MM.1S (cell line): ENCODE measurements around the gene CYB5R3.
"Not testable (repeated sequence)": the region's sequence is repeated elsewhere in the genome, so short reads cannot be mapped to it uniquely, and the experiment has no call there.

ENCODE experiments used
- DNase-seq: peaks from one replicate; pipeline ENCODE4 v3.0.0-alpha.2; 2015
- H2AFZ ChIP-seq: fragments of 300-600 bp; sonication (generic); 2 replicates; pipeline ENCODE4 v1.6.0; 2016; ENCODE audit warnings: antibody characterized with exemption, low read length
- H3F3A ChIP-seq: fragments of 300-600 bp; sonication (generic); 2 replicates; pipeline ENCODE4 v1.6.1; 2016; ENCODE audit warnings: mild to moderate bottlenecking, antibody characterized with exemption, low read length, moderate library complexity, mixed read lengths; ENCODE audit not compliant: insufficient read depth
- H3K27ac ChIP-seq: fragments of 300-600 bp; sonication (generic); 2 replicates; pipeline ENCODE4 v1.5.1; 2016; ENCODE audit warnings: mild to moderate bottlenecking, low read length
- H3K27me3 ChIP-seq: fragments of 300-600 bp; sonication (generic); replicated peaks from 2 replicates; pipeline ENCODE4 v1.6.0; 2016; ENCODE audit warnings: low read length; ENCODE audit not compliant: insufficient read depth
- H3K36me3 ChIP-seq: fragments of 300-600 bp; sonication (generic); replicated peaks from 2 replicates; pipeline ENCODE4 v1.6.1; 2016; ENCODE audit warnings: mild to moderate bottlenecking, low read length, mixed read lengths; ENCODE audit not compliant: insufficient read depth
- H3K4me1 ChIP-seq: fragments of 300-600 bp; sonication (generic); 2 replicates; pipeline ENCODE4 v1.6.1; 2016; ENCODE audit warnings: low read length, mixed read lengths
- H3K4me2 ChIP-seq: fragments of 300-600 bp; sonication (generic); 2 replicates; pipeline ENCODE4 v1.6.0; 2016; ENCODE audit warnings: low read depth, low read length
- H3K4me3 ChIP-seq: fragments of 300-600 bp; sonication (generic); 2 replicates; pipeline ENCODE4 v1.5.1; 2016; ENCODE audit warnings: low read length, mixed read lengths
- H3K79me2 ChIP-seq: fragments of 300-600 bp; sonication (generic); 2 replicates; pipeline ENCODE4 v1.6.1; 2016; ENCODE audit warnings: mixed run types, low read length, mixed read lengths
- H3K9ac ChIP-seq: fragments of 300-600 bp; sonication (generic); 2 replicates; pipeline ENCODE4 v1.6.1; 2016; ENCODE audit warnings: low read length, mixed read lengths
- H3K9me2 ChIP-seq: fragments of 300-600 bp; sonication (generic); replicated peaks from 2 replicates; pipeline ENCODE4 v1.6.1; 2016; ENCODE audit warnings: mild to moderate bottlenecking, low read length, mixed read lengths; ENCODE audit not compliant: insufficient read depth
- H3K9me3 ChIP-seq: fragments of 300-600 bp; sonication (generic); replicated peaks from 2 replicates; pipeline ENCODE4 v1.6.1; 2016; ENCODE audit warnings: mild to moderate bottlenecking, low read length, mixed read lengths; ENCODE audit not compliant: insufficient read depth
- H4K20me1 ChIP-seq: fragments of 300-600 bp; sonication (generic); 2 replicates; pipeline ENCODE4 v1.6.1; 2016; ENCODE audit warnings: mild to moderate bottlenecking, low read length, moderate library complexity, mixed read lengths; ENCODE audit not compliant: insufficient read depth
- EZH2 ChIP-seq: fragments of 300-600 bp; sonication (generic); optimal IDR thresholded peaks from 2 replicates; pipeline ENCODE3; 2017; ENCODE audit warnings: low read depth, mild to moderate bottlenecking, antibody characterized with exemption, low read length, mixed read lengths
- EZH2phosphoT487 ChIP-seq: fragments of 300-600 bp; sonication (generic); IDR thresholded peaks from 2 replicates; pipeline ENCODE4 v1.6.1; 2018; ENCODE audit warnings: antibody characterized with exemption, low read length
- TF ChIP-seq, protein P1 (sequence below): fragments of 300-600 bp; sonication (generic); IDR thresholded peaks from 2 replicates; pipeline ENCODE4 v1.5.1; 2016; ENCODE audit warnings: antibody characterized with exemption, low read length, mixed read lengths

Gene CYB5R3

DNA sequence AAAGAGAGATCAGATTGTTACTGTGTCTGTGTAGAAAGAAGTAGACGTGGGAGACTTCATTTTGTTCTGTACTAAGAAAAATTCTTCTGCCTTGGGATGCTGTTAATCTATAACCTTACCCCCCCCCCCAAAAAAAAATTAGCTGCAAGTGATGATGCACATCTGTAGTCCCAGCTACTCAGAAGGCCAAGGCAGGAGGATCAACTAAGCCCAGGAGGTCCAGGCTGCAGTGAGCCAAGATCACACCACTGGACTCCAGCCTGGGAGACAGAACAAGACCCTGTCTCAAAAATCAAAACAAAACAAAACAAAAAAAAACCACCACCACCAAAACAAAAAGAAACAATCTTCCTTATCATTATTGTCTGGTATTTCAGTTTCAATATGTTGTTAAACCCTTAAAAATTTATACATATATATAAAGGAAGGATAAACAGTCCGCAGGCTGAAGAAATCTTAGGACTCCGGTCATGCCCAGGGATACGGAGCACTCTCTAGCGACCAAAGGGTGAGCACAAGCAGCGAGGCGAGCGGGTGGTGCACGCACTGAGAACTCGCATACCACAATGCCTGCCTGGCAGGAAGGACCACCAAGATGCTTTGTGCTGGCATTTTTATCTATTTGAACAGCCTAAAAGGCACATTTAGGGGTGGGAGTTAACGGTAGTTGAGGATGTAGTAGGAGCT, 40.9 kb downstream of the CYB5R3 start:
- H3K79me2 ChIP-seq = peaks cover 100% of the 10 kb centered on the region

GRCh38 chr22:42607641-42608040, 41.6 kb downstream of the CYB5R3 start:
- not testable (repeated sequence) for H3F3A ChIP-seq, H3K9ac ChIP-seq, H3K4me1 ChIP-seq, H2AFZ ChIP-seq, H3K27me3 ChIP-seq, H3K9me2 ChIP-seq, H3K36me3 ChIP-seq, H3K27ac ChIP-seq, H3K4me2 ChIP-seq, H3K4me3 ChIP-seq, H3K9me3 ChIP-seq, DNase-seq
- Histone ChIP-seq H4K20me1 (peaks cover 29% of the 10 kb centered on the region), H3K79me2 (peaks cover 100% of the 10 kb centered on the region)

More for the DNA sequence above, 40.9 kb downstream of the CYB5R3 start:
- Histone ChIP-seq H3K9me3 (no peaks in the 10 kb centered on the region), H3K9me2 (no peaks in the 10 kb centered on the region), H3K27ac (no peak overlapping the region), H3K4me1 (peaks cover 7% of the 10 kb centered on the region), H3K36me3 (no peaks in the 10 kb centered on the region; the same call in 1 of the 2 replicates), H3K4me3 (no peak overlapping the region), H3K27me3 (no peaks in the 10 kb centered on the region), H3K9ac (no peak overlapping the region), H2AFZ (no peak overlapping the region), H3F3A (no peaks in the 10 kb centered on the region), H4K20me1 (peaks cover 29% of the 10 kb centered on the region), H3K4me2 (no peak overlapping the region)
- no peak for DNase-seq
- TF ChIP-seq, protein P1, sequence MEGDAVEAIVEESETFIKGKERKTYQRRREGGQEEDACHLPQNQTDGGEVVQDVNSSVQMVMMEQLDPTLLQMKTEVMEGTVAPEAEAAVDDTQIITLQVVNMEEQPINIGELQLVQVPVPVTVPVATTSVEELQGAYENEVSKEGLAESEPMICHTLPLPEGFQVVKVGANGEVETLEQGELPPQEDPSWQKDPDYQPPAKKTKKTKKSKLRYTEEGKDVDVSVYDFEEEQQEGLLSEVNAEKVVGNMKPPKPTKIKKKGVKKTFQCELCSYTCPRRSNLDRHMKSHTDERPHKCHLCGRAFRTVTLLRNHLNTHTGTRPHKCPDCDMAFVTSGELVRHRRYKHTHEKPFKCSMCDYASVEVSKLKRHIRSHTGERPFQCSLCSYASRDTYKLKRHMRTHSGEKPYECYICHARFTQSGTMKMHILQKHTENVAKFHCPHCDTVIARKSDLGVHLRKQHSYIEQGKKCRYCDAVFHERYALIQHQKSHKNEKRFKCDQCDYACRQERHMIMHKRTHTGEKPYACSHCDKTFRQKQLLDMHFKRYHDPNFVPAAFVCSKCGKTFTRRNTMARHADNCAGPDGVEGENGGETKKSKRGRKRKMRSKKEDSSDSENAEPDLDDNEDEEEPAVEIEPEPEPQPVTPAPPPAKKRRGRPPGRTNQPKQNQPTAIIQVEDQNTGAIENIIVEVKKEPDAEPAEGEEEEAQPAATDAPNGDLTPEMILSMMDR = no peak

GRCh38 chr22:42604403-42604802, 44.8 kb downstream of the CYB5R3 start:
- no peak for DNase-seq
- no peak overlapping the region for H3K27ac ChIP-seq
- H3K9me2 ChIP-seq = no peaks in the 10 kb centered on the region
- H3K27me3 ChIP-seq = no peaks in the 10 kb centered on the region
- no peaks in the 10 kb centered on the region for H3K9me3 ChIP-seq
- no peak overlapping the region for H3K4me2 ChIP-seq
- peaks cover 91% of the 10 kb centered on the region for H3K79me2 ChIP-seq
- H3K9ac ChIP-seq = no peak overlapping the region
- H3F3A ChIP-seq = no peaks in the 10 kb centered on the region
- no peak overlapping the region for H2AFZ ChIP-seq
- peaks cover 6% of the 10 kb centered on the region; the same call in 1 of the 2 replicates for H3K36me3 ChIP-seq
- peaks cover 12% of the 10 kb centered on the region for H4K20me1 ChIP-seq
- TF ChIP-seq EZH2phosphoT487 = no peak
- TF ChIP-seq, protein P1 = no peak
- no peak for TF ChIP-seq EZH2
- H3K4me3 ChIP-seq = no peak overlapping the region
- no peaks in the 10 kb centered on the region for H3K4me1 ChIP-seq

- Histone ChIP-seq H3K4me1 (no peaks in the 10 kb centered on the region), H3K4me2 (no peak overlapping the region), H3K36me3 (peaks cover 6% of the 10 kb centered on the region; the same call in 1 of the 2 replicates), H3K9ac (no peak overlapping the region), H3F3A (no peaks in the 10 kb centered on the region), H3K4me3 (no peak overlapping the region), H3K27ac (no peak overlapping the region), H3K79me2 (peaks cover 88% of the 10 kb centered on the region), H3K9me3 (no peaks in the 10 kb centered on the region), H3K27me3 (no peaks in the 10 kb centered on the region), H4K20me1 (peaks cover 12% of the 10 kb centered on the region), H3K9me2 (no peaks in the 10 kb centered on the region), H2AFZ (no peak overlapping the region)
- no peak for TF ChIP-seq EZH2phosphoT487
- TF ChIP-seq, protein P1 = no peak
- TF ChIP-seq EZH2 = no peak
- no peak for DNase-seq
Measured at GRCh38 chr22:42603427-42603826, 45.8 kb downstream of the CYB5R3 start.
